Mesendoderm (in vitro differentiated cells): ENCODE results near the gene TRMT44.
"Not testable (repeated sequence)": the region's sequence is repeated elsewhere in the genome, so short reads cannot be mapped to it uniquely, and the experiment has no call there.

Experiments used
- DNase-seq: peaks from one replicate; pipeline ENCODE4 v3.0.0; 2013
- H2AK5ac ChIP-seq: 2 replicates; pipeline ENCODE4 v1.6.1; 2013; ENCODE audit warnings: low read length, inconsistent platforms
- H2BK120ac ChIP-seq: 2 replicates; pipeline ENCODE4 v1.6.1; 2013; ENCODE audit warnings: low read depth, mild to moderate bottlenecking, low read length, moderate library complexity, mixed read lengths
- H2BK15ac ChIP-seq: replicated peaks from 2 replicates; pipeline ENCODE4 v1.6.1; 2013; ENCODE audit warnings: low read depth, mild to moderate bottlenecking, moderate library complexity
- H2BK5ac ChIP-seq: 2 replicates; pipeline ENCODE4 v1.6.1; 2013; ENCODE audit warnings: low read length, inconsistent platforms
- H3K18ac ChIP-seq: 2 replicates; pipeline ENCODE4 v1.6.1; 2013; ENCODE audit warnings: mild to moderate bottlenecking, low read length, mixed read lengths
- H3K23ac ChIP-seq: one replicate; pipeline ENCODE4 v1.6.1; 2013; ENCODE audit warnings: low read length
- H3K27ac ChIP-seq: 2 replicates; pipeline ENCODE4 v1.5.1; 2013; ENCODE audit warnings: low read depth, mild to moderate bottlenecking, inconsistent platforms, low read length, moderate library complexity
- H3K27me3 ChIP-seq: 2 replicates; pipeline ENCODE4 v1.6.1; 2013; ENCODE audit warnings: low read length, control low read depth, mild to moderate bottlenecking, inconsistent platforms; ENCODE audit not compliant: insufficient read depth, poor library complexity
- H3K36me3 ChIP-seq: 2 replicates; pipeline ENCODE4 v1.6.1; 2013; ENCODE audit warnings: low read length, inconsistent platforms; ENCODE audit not compliant: control insufficient read depth, insufficient read depth
- H3K4ac ChIP-seq: one replicate; pipeline ENCODE4 v1.6.1; 2013; ENCODE audit warnings: low read depth, mild to moderate bottlenecking, low read length, moderate library complexity
- H3K4me1 ChIP-seq: 2 replicates; pipeline ENCODE4 v1.6.1; 2013; ENCODE audit warnings: low read depth, low read length, inconsistent platforms; ENCODE audit not compliant: control insufficient read depth
- H3K4me2 ChIP-seq: 2 replicates; pipeline ENCODE4 v1.6.1; 2013; ENCODE audit warnings: low read length
- H3K4me3 ChIP-seq: 2 replicates; pipeline ENCODE4 v1.5.1; 2013; ENCODE audit warnings: mild to moderate bottlenecking, low read length
- H3K56ac ChIP-seq: one replicate; pipeline ENCODE4 v1.6.1; 2013; ENCODE audit warnings: low read length
- H3K79me1 ChIP-seq: 2 replicates; pipeline ENCODE4 v1.6.1; 2013; ENCODE audit warnings: low read length, inconsistent platforms
- H3K79me2 ChIP-seq: 2 replicates; pipeline ENCODE4 v1.6.1; 2013; ENCODE audit warnings: mild to moderate bottlenecking, low read length; ENCODE audit not compliant: control insufficient read depth, insufficient read depth
- H3K9ac ChIP-seq: 2 replicates; pipeline ENCODE4 v1.6.1; 2013; ENCODE audit warnings: low read length, inconsistent platforms
- H4K5ac ChIP-seq: one replicate; pipeline ENCODE4 v1.6.1; 2013; ENCODE audit warnings: low read length
- H4K8ac ChIP-seq: one replicate; pipeline ENCODE4 v1.6.1; 2013; ENCODE audit warnings: low read depth, mild to moderate bottlenecking, control low read depth, low read length, moderate library complexity
- WGBS: extraction: QIAGEN DNeasy Blood & Tissue Kit; methylation state at CpG from one replicate; pipeline ENCODE4 v1.1.7; 2013; ENCODE audit warnings: low lambda C conversion rate, missing lambda C conversion rate; ENCODE audit not compliant: insufficient coverage; ENCODE audit errors: extremely low coverage; 5-methylcytosine and 5-hydroxymethylcytosine counted together

TRMT44 gene

DNA sequence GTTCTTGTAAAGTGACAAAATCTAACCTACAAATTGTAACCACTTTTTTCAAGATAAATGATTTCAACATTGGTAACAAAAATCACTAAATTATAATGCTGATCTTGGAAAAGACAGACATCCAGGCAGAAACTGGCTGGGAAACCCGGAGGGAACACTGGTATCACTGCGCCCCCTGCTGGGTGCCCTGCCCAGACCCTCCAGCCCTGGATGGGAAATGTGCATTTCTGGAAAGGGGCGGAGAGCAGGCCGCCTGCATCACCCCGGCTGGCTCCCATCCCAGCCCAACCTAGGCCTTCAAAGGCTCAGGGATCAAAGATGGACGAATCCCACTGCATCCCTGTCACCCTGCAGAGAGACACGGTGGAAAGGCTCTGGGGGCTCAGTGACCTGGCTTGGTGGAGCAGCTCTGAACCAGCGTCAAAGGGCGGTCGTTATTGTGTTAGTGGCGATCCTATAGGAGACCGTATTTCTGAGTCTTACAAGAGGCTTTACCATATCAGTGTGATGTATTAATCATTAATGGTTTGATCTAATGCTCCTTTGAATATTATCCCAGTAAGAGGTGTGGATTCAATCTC lies 37.3 kb upstream of the TRMT44 start:
- no peak overlapping the region for H3K23ac ChIP-seq
- H3K79me1 ChIP-seq = no peaks in the 10 kb centered on the region
- no peaks in the 10 kb centered on the region for H3K4me1 ChIP-seq
- no peak overlapping the region for H3K18ac ChIP-seq
- no peaks in the 10 kb centered on the region for H3K79me2 ChIP-seq
- no peak overlapping the region for H2BK120ac ChIP-seq
- no peak overlapping the region for H2AK5ac ChIP-seq
- H3K36me3 ChIP-seq = peaks cover 4% of the 10 kb centered on the region
- no peak overlapping the region for H3K27ac ChIP-seq
- no peak overlapping the region for H4K8ac ChIP-seq
- H3K56ac ChIP-seq = no peak overlapping the region
- DNase-seq = peak; percentile 75
- H2BK5ac ChIP-seq = no peak overlapping the region
- H2BK15ac ChIP-seq = no peak overlapping the region
- no peaks in the 10 kb centered on the region for H3K27me3 ChIP-seq
- no peak overlapping the region for H3K4me2 ChIP-seq
- no peak overlapping the region for H3K9ac ChIP-seq
- H3K4ac ChIP-seq = no peak overlapping the region
- WGBS = no CpG with 5 or more reads among the region's 12 CpGs
- H3K4me3 ChIP-seq = no peak overlapping the region
- H4K5ac ChIP-seq = no peak overlapping the region

GRCh38 chr4:8403976-8404375 lies 36.6 kb upstream of the TRMT44 start:
- no peak overlapping the region for H4K5ac ChIP-seq
- no peak overlapping the region for H3K56ac ChIP-seq
- no peak overlapping the region for H2BK15ac ChIP-seq
- no peak overlapping the region for H3K9ac ChIP-seq
- H2BK120ac ChIP-seq = no peak overlapping the region
- no peaks in the 10 kb centered on the region for H3K79me1 ChIP-seq
- no peak overlapping the region for H3K4me3 ChIP-seq
- no peak overlapping the region for H3K23ac ChIP-seq
- H3K4ac ChIP-seq = no peak overlapping the region
- H3K27me3 ChIP-seq = no peaks in the 10 kb centered on the region
- H3K18ac ChIP-seq = no peak overlapping the region
- H4K8ac ChIP-seq = no peak overlapping the region
- H3K4me1 ChIP-seq = no peaks in the 10 kb centered on the region
- H3K79me2 ChIP-seq = no peaks in the 10 kb centered on the region
- no peak overlapping the region for H2AK5ac ChIP-seq
- no peak for DNase-seq
- no CpG with 5 or more reads among the region's 13 CpGs for WGBS
- peaks cover 4% of the 10 kb centered on the region for H3K36me3 ChIP-seq
- H3K4me2 ChIP-seq = no peak overlapping the region
- no peak overlapping the region for H3K27ac ChIP-seq
- no peak overlapping the region for H2BK5ac ChIP-seq

GRCh38 chr4:8404791-8405515 lies 35.6 kb upstream of the TRMT44 start:
- H3K4me1 ChIP-seq = no peaks in the 10 kb centered on the region
- no peak overlapping the region for H3K27ac ChIP-seq
- no peak overlapping the region for H2BK15ac ChIP-seq
- no peak overlapping the region for H2BK120ac ChIP-seq
- no peak overlapping the region for H3K18ac ChIP-seq
- no peak for DNase-seq
- no peaks in the 10 kb centered on the region for H3K27me3 ChIP-seq
- peaks cover 4% of the 10 kb centered on the region for H3K36me3 ChIP-seq
- no peak overlapping the region for H3K4me2 ChIP-seq
- H3K23ac ChIP-seq = no peak overlapping the region
- no CpG with 5 or more reads among the region's 14 CpGs for WGBS
- H3K4ac ChIP-seq = no peak overlapping the region
- no peak overlapping the region for H3K4me3 ChIP-seq
- H3K79me1 ChIP-seq = no peaks in the 10 kb centered on the region
- H2BK5ac ChIP-seq = no peak overlapping the region
- H3K9ac ChIP-seq = no peak overlapping the region
- H2AK5ac ChIP-seq = no peak overlapping the region
- H3K79me2 ChIP-seq = no peaks in the 10 kb centered on the region
- H3K56ac ChIP-seq = no peak overlapping the region
- H4K5ac ChIP-seq = no peak overlapping the region
- H4K8ac ChIP-seq = no peak overlapping the region

GRCh38 chr4:8405516-8405875 lies 35.1 kb upstream of the TRMT44 start:
- H3K9ac ChIP-seq = no peak overlapping the region
- no peak overlapping the region for H3K56ac ChIP-seq
- no peak overlapping the region for H3K23ac ChIP-seq
- no peak overlapping the region for H3K18ac ChIP-seq
- H3K27me3 ChIP-seq = no peaks in the 10 kb centered on the region
- no peak overlapping the region for H3K27ac ChIP-seq
- H3K36me3 ChIP-seq = peaks cover 4% of the 10 kb centered on the region
- H3K4ac ChIP-seq = no peak overlapping the region
- H3K4me2 ChIP-seq = no peak overlapping the region
- H3K4me3 ChIP-seq = no peak overlapping the region
- no peak overlapping the region for H2AK5ac ChIP-seq
- WGBS = no CpG with 5 or more reads among the region's 9 CpGs
- no peak overlapping the region for H4K8ac ChIP-seq
- H2BK120ac ChIP-seq = no peak overlapping the region
- no peaks in the 10 kb centered on the region for H3K4me1 ChIP-seq
- DNase-seq = no peak
- H4K5ac ChIP-seq = no peak overlapping the region
- no peaks in the 10 kb centered on the region for H3K79me1 ChIP-seq
- no peaks in the 10 kb centered on the region for H3K79me2 ChIP-seq
- no peak overlapping the region for H2BK15ac ChIP-seq
- H2BK5ac ChIP-seq = no peak overlapping the region

GRCh38 chr4:8406887-8407286 lies 33.7 kb upstream of the TRMT44 start:
- H3K79me2 ChIP-seq, H2BK15ac ChIP-seq, H3K9ac ChIP-seq, DNase-seq, H2BK120ac ChIP-seq, H3K79me1 ChIP-seq, H3K4me3 ChIP-seq, H3K27me3 ChIP-seq, H2BK5ac ChIP-seq, H3K27ac ChIP-seq, H3K4ac ChIP-seq, H3K56ac ChIP-seq, H3K36me3 ChIP-seq, H3K18ac ChIP-seq, H3K23ac ChIP-seq, H4K5ac ChIP-seq, H2AK5ac ChIP-seq, H4K8ac ChIP-seq, H3K4me2 ChIP-seq, H3K4me1 ChIP-seq: not testable (repeated sequence)
- WGBS = no CpG with 5 or more reads among the region's 7 CpGs

- Histone ChIP-seq H3K4me2 (no peak overlapping the region), H3K4ac (no peak overlapping the region), H3K27me3 (no peaks in the 10 kb centered on the region), H3K4me1 (no peaks in the 10 kb centered on the region), H3K4me3 (no peak overlapping the region), H3K36me3 (peaks cover 4% of the 10 kb centered on the region), H2BK5ac (no peak overlapping the region), H4K5ac (no peak overlapping the region), H2BK120ac (no peak overlapping the region), H3K9ac (no peak overlapping the region), H3K18ac (no peak overlapping the region), H3K27ac (no peak overlapping the region), H2AK5ac (no peak overlapping the region), H2BK15ac (no peak overlapping the region), H3K56ac (no peak overlapping the region), H3K79me1 (no peaks in the 10 kb centered on the region), H3K23ac (no peak overlapping the region), H3K79me2 (no peaks in the 10 kb centered on the region), H4K8ac (no peak overlapping the region)
- no CpG with 5 or more reads among the region's 14 CpGs for WGBS
- no peak for DNase-seq
Observed at GRCh38 chr4:8407316-8407715, 33.3 kb upstream of the TRMT44 start.
